Breast epithelium (tissue), 4 donors: ENCODE data around the gene ZNF490. TPM values are rescaled to one million over a fixed set of nuclear protein-coding genes. Genes with fewer than 3 reads are reported as not detected.

ENCODE experiments used
- DNase-seq, 2 donors: peaks; one replicate each; pipeline ENCODE4 v3.0.0-alpha.2; 2019; ENCODE audit warnings: low spot score in 2 of 2
- H3K27ac ChIP-seq, 2 donors: fragments of 200-600 bp; sonication (generic) in 1 of 2; one replicate each; pipeline ENCODE4 v1.5.1; 2016 to 2019; ENCODE audit warnings: mild to moderate bottlenecking in 1 of 2
- H3K27me3 ChIP-seq, 2 donors: fragments of 200-600 bp; sonication (generic) in 1 of 2; one replicate each; pipeline versions ENCODE4 v1.5.1 to v1.6.0; 2017 to 2019; ENCODE audit warnings: control low read depth in 1 of 2, mild to moderate bottlenecking in 1 of 2
- H3K36me3 ChIP-seq: fragments of 200-600 bp; one replicate; pipeline ENCODE4 v1.5.1; 2019
- H3K4me1 ChIP-seq, 2 donors: fragments of 200-600 bp; sonication (generic); one replicate each; pipeline ENCODE4 v1.5.1; 2016 to 2019; ENCODE audit warnings: control low read depth in 1 of 2
- H3K4me3 ChIP-seq, 3 donors: fragments of 200-600 bp; sonication (generic); 1 replicate in 2 of 3; 2 replicates in 1 of 3; pipeline ENCODE4 v1.5.1; 2016 to 2019; ENCODE audit warnings: mild to moderate bottlenecking in 3 of 3, moderate library complexity in 2 of 3
- H3K9me3 ChIP-seq, 2 donors: fragments of 200-600 bp; sonication (generic) in 1 of 2; one replicate each; pipeline ENCODE4 v1.5.1; 2016 to 2019; ENCODE audit warnings: control low read depth in 1 of 2
- CTCF ChIP-seq, 3 donors: fragments of 450-650 bp; IDR thresholded peaks; one replicate each; pipeline ENCODE4 v1.5.1; 2016 to 2017; ENCODE audit warnings: antibody characterized with exemption in 3 of 3, mild to moderate bottlenecking in 3 of 3, moderate library complexity in 3 of 3
- POLR2A ChIP-seq: fragments of 450-650 bp; IDR thresholded peaks from one replicate; pipeline ENCODE4 v1.6.1; 2016; ENCODE audit warnings: antibody characterized with exemption, mild to moderate bottlenecking, moderate library complexity
- POLR2AphosphoS5 ChIP-seq, 3 donors: sonication (generic); formaldehyde crosslinking; IDR thresholded peaks; one replicate each; pipeline ENCODE4 v1.6.1; 2017; ENCODE audit warnings: antibody characterized with exemption in 3 of 3
- intact Hi-C: fragments of 100-400 bp; cut with DNase I; formaldehyde crosslinking; loops from one replicate; pipeline ENCODE4 v1.15.1; 2023; ENCODE audit warnings: low total_unique reads
- total RNA-seq, 3 donors: library from RNA; depleted of rRNA; stranded (reverse); fragments of >200 nt; gene quantifications; one replicate each; pipeline ENCODE4 v1.1.0, GENCODE V29; 2016

Gene ZNF490
- 1 to 10 TPM; 5.6 to 7.9 (median 7.0) TPM for total RNA-seq

- peak; percentile 98 to 99 for DNase-seq
- Histone ChIP-seq H3K9me3 (no peaks in the 10 kb centered on the region), H3K27me3 (no peaks in the 10 kb centered on the region), H3K27ac (peak within 1 kb of the TSS; percentile 98 to 100), H3K4me3 (peak within 1 kb of the TSS; percentile 84 to 100 (median 91)), H3K4me1 (no peaks in the 10 kb centered on the region), H3K36me3 (no peaks in the 10 kb centered on the region)
- intact Hi-C loops, result no loop called here
- TF ChIP-seq POLR2AphosphoS5 (IDR thresholded peaks at IDR 0.05), result peak; percentile 91 to 98 (median 94)
- TF ChIP-seq POLR2A, result peak; percentile 92
- TF ChIP-seq CTCF (IDR thresholded peaks at IDR 0.05), result no peak
These were observed at the start of gene ZNF490, which contains the start of gene ZNF791 for GRCh38 chr19:12610540-12611360. Gene ZNF490 (minus strand): TSS chr19:12610813. CDS start chr19:12610680, 133 bp downstream. Gene ZNF791 (plus strand): TSS chr19:12610920. CDS start chr19:12611080, 160 bp downstream.

GRCh38 chr19:12657966-12658365 is 47.4 kb upstream of the ZNF490 start:
- DNase-seq, result no peak
- no peaks in the 10 kb centered on the region for H3K27me3 ChIP-seq
- H3K4me3 ChIP-seq, result no peak overlapping the region
- H3K4me1 ChIP-seq, result no peaks in the 10 kb centered on the region
- TF ChIP-seq CTCF (IDR thresholded peaks at IDR 0.05) (no peak), POLR2AphosphoS5 (IDR thresholded peaks at IDR 0.05) (no peak), POLR2A (no peak)
- no peaks in the 10 kb centered on the region for H3K9me3 ChIP-seq
- H3K36me3 ChIP-seq, result no peaks in the 10 kb centered on the region
- H3K27ac ChIP-seq, result no peak overlapping the region
- intact Hi-C loops, result no loop called here

GRCh38 chr19:12656899-12657571 is 46.4 kb upstream of the ZNF490 start:
- no peak overlapping the region for H3K4me3 ChIP-seq
- no peaks in the 10 kb centered on the region for H3K9me3 ChIP-seq
- H3K27me3 ChIP-seq, result no peaks in the 10 kb centered on the region
- H3K36me3 ChIP-seq, result no peaks in the 10 kb centered on the region
- no peak overlapping the region for H3K27ac ChIP-seq
- no peaks in the 10 kb centered on the region for H3K4me1 ChIP-seq
- TF ChIP-seq POLR2AphosphoS5 (IDR thresholded peaks at IDR 0.05) (no peak), POLR2A (no peak), CTCF (IDR thresholded peaks at IDR 0.05) (no peak)
- intact Hi-C loops, result no loop called here
- DNase-seq, result no peak

GRCh38 chr19:12655546-12655945 is 44.9 kb upstream of the ZNF490 start:
- Histone ChIP-seq H3K27ac (no peak overlapping the region), H3K36me3 (no peaks in the 10 kb centered on the region)

More at GRCh38 chr19:12655546-12655945, 44.9 kb upstream of the ZNF490 start:
- no peaks in the 10 kb centered on the region for H3K4me1 ChIP-seq
- no peaks in the 10 kb centered on the region for H3K27me3 ChIP-seq
- intact Hi-C loops, result no loop called here
- TF ChIP-seq POLR2AphosphoS5 (IDR thresholded peaks at IDR 0.05), result no peak
- TF ChIP-seq POLR2A, result no peak
- TF ChIP-seq CTCF (IDR thresholded peaks at IDR 0.05), result no peak
- no peak for DNase-seq
- H3K4me3 ChIP-seq, result no peak overlapping the region
- H3K9me3 ChIP-seq, result no peaks in the 10 kb centered on the region
